HCT116 (cell line): ENCODE data around the gene TEX54.

ENCODE experiments used
- CEBPB ChIP-seq: IDR thresholded peaks from 2 replicates; pipeline ENCODE4 v1.6.1; 2012; ENCODE audit warnings: low read depth
- EZH2 ChIP-seq: fragments of 200-600 bp; sonication (generic); IDR thresholded peaks from 2 replicates; pipeline ENCODE4 v1.6.1; 2017; ENCODE audit warnings: antibody characterized with exemption, mixed run types
- EZH2phosphoT487 ChIP-seq: fragments of 200-600 bp; IDR thresholded peaks from 2 replicates; pipeline ENCODE4 v1.6.1; 2018; ENCODE audit warnings: antibody characterized with exemption, borderline replicate concordance
- POLR2A ChIP-seq: IDR thresholded peaks from 2 replicates; pipeline ENCODE4 v1.7.0; 2011; ENCODE audit warnings: borderline replicate concordance; ENCODE audit not compliant: insufficient read depth, insufficient read length; ENCODE audit errors: extremely low read depth
- POLR2AphosphoS5 ChIP-seq: IDR thresholded peaks from 2 replicates; pipeline ENCODE4 v1.6.1; 2011; ENCODE audit warnings: mild to moderate bottlenecking, low read depth, low read length, moderate library complexity
- SP1 ChIP-seq: IDR thresholded peaks from 2 replicates; pipeline ENCODE4 v1.6.1; 2012; ENCODE audit warnings: low read depth
- SRF ChIP-seq: IDR thresholded peaks from 2 replicates; pipeline ENCODE4 v1.6.1; 2012; ENCODE audit warnings: low read depth
- ZFX ChIP-seq: fragments of 450-650 bp; IDR thresholded peaks from 2 replicates; pipeline ENCODE4 v1.6.1; 2017
- ZNF274 ChIP-seq: fragments of 200-500 bp; sonication (Bioruptor generic); IDR thresholded peaks from 2 replicates; pipeline ENCODE4 v1.6.1; 2014; ENCODE audit warnings: mild to moderate bottlenecking, low read depth, low read length, inconsistent platforms
- TF ChIP-seq, protein P1 (sequence below), 3 experiments: fragments of 200-600 bp in 1 of 3; sonication (generic) in 1 of 3; IDR thresholded peaks in 2 of 3; conservative IDR thresholded peaks in 1 of 3; 2 replicates each; pipeline ENCODE4 v1.5.1; 2012 to 2017; ENCODE audit warnings: low read depth in 2 of 3, low read length in 2 of 3, antibody characterized with exemption in 1 of 3, borderline replicate concordance in 1 of 3, control low read depth in 1 of 3, mild to moderate bottlenecking in 1 of 3, mixed read lengths in 1 of 3, mixed run types in 1 of 3, moderate library complexity in 1 of 3; ENCODE audit not compliant: insufficient read depth in 1 of 3
- TF ChIP-seq, protein P2 (sequence below): IDR thresholded peaks from 2 replicates; pipeline ENCODE4 v1.6.1; 2012; ENCODE audit warnings: low read depth
- TF ChIP-seq, protein P3 (sequence below): IDR thresholded peaks from 2 replicates; pipeline ENCODE4 v1.6.1; 2012
- TF ChIP-seq, protein P4 (sequence below): IDR thresholded peaks from 2 replicates; pipeline ENCODE4 v1.6.1; 2012

DNA sequence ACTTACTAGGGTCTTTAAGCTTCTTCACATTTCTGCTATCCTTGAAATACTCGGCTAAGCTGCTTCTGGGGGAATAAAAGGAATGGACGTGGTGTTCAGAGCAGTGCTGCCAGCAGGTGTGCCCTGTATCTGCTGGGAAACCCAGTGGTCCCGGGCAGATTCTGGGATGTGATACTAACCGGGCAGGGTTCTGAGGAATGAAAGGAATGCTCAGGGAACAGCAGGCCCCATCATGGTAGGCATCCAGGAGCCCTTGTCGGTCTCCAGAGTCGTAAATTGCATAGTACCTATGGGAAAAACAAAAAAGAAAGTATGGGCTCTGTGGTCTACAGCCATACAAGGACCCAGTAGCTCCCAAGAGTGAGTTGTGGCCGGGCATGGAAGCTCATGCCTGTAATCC is 36.4 kb downstream of the TEX54 start:
- no peak for TF ChIP-seq EZH2
- no peak for TF ChIP-seq EZH2phosphoT487
- TF ChIP-seq, protein P1, sequence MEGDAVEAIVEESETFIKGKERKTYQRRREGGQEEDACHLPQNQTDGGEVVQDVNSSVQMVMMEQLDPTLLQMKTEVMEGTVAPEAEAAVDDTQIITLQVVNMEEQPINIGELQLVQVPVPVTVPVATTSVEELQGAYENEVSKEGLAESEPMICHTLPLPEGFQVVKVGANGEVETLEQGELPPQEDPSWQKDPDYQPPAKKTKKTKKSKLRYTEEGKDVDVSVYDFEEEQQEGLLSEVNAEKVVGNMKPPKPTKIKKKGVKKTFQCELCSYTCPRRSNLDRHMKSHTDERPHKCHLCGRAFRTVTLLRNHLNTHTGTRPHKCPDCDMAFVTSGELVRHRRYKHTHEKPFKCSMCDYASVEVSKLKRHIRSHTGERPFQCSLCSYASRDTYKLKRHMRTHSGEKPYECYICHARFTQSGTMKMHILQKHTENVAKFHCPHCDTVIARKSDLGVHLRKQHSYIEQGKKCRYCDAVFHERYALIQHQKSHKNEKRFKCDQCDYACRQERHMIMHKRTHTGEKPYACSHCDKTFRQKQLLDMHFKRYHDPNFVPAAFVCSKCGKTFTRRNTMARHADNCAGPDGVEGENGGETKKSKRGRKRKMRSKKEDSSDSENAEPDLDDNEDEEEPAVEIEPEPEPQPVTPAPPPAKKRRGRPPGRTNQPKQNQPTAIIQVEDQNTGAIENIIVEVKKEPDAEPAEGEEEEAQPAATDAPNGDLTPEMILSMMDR (IDR thresholded peaks at IDR 0.05 in 2 of 3, conservative IDR thresholded peaks at IDR 0.05 in 1 of 3; ENCODE audit: borderline replicate concordance in 1 of 3, insufficient read depth in 1 of 3, low read depth in 2 of 3, low read length in 2 of 3) = no peak
- no peak for TF ChIP-seq POLR2A
- TF ChIP-seq, protein P2, sequence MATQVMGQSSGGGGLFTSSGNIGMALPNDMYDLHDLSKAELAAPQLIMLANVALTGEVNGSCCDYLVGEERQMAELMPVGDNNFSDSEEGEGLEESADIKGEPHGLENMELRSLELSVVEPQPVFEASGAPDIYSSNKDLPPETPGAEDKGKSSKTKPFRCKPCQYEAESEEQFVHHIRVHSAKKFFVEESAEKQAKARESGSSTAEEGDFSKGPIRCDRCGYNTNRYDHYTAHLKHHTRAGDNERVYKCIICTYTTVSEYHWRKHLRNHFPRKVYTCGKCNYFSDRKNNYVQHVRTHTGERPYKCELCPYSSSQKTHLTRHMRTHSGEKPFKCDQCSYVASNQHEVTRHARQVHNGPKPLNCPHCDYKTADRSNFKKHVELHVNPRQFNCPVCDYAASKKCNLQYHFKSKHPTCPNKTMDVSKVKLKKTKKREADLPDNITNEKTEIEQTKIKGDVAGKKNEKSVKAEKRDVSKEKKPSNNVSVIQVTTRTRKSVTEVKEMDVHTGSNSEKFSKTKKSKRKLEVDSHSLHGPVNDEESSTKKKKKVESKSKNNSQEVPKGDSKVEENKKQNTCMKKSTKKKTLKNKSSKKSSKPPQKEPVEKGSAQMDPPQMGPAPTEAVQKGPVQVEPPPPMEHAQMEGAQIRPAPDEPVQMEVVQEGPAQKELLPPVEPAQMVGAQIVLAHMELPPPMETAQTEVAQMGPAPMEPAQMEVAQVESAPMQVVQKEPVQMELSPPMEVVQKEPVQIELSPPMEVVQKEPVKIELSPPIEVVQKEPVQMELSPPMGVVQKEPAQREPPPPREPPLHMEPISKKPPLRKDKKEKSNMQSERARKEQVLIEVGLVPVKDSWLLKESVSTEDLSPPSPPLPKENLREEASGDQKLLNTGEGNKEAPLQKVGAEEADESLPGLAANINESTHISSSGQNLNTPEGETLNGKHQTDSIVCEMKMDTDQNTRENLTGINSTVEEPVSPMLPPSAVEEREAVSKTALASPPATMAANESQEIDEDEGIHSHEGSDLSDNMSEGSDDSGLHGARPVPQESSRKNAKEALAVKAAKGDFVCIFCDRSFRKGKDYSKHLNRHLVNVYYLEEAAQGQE = no peak
- TF ChIP-seq, protein P3, sequence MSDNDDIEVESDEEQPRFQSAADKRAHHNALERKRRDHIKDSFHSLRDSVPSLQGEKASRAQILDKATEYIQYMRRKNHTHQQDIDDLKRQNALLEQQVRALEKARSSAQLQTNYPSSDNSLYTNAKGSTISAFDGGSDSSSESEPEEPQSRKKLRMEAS = no peak
- TF ChIP-seq ZNF274 = no peak
- TF ChIP-seq SP1 = no peak
- TF ChIP-seq, protein P4, sequence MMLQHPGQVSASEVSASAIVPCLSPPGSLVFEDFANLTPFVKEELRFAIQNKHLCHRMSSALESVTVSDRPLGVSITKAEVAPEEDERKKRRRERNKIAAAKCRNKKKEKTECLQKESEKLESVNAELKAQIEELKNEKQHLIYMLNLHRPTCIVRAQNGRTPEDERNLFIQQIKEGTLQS = no peak
- TF ChIP-seq POLR2AphosphoS5 = no peak
- no peak for TF ChIP-seq SRF
- no peak for TF ChIP-seq CEBPB
- TF ChIP-seq ZFX = no peak
